NCI-H69 (cell line): Measurements from ENCODE around the gene ASB7.
"Not testable (repeated sequence)": the region's sequence is repeated elsewhere in the genome, so short reads cannot be mapped to it uniquely, and the experiment has no call there.

Experiments
- DNase-seq: peaks from one replicate; lab custom pipeline; 2025; lab: John Stamatoyannopoulos, UW

Gene ASB7

GRCh38 chr15:100602064-100602822, at the start of gene ASB7, which contains the start of gene LINS1:
Gene ASB7, plus strand, starts transcription at chr15:100602589. Its CDS starts 9,628 bp downstream, at chr15:100612217.
Gene LINS1, minus strand, starts transcription at chr15:100602184. Its CDS starts 21,342 bp downstream, at chr15:100580842.
- peak; percentile 100 for DNase-seq

- no peak for DNase-seq
Measured at GRCh38 chr15:100553468-100553867, 48.9 kb upstream of the ASB7 start.

GRCh38 chr15:100558771-100559254, 43.6 kb upstream of the ASB7 start:
- DNase-seq = no peak

- no peak for DNase-seq
Measured at GRCh38 chr15:100559330-100559729, 43.1 kb upstream of the ASB7 start.

- DNase-seq = no peak
Measured at GRCh38 chr15:100560323-100560722, 42.1 kb upstream of the ASB7 start.

GRCh38 chr15:100565591-100565990, 36.8 kb upstream of the ASB7 start:
- no peak for DNase-seq

GRCh38 chr15:100566850-100567628, 35.4 kb upstream of the ASB7 start:
- DNase-seq = no peak

- DNase-seq = no peak
Measured at GRCh38 chr15:100569391-100569790, 33.0 kb upstream of the ASB7 start.

GRCh38 chr15:100570275-100570674, 32.1 kb upstream of the ASB7 start:
- DNase-seq = no peak

GRCh38 chr15:100570735-100571313, 31.6 kb upstream of the ASB7 start:
- no peak for DNase-seq

- DNase-seq = no peak
Measured at GRCh38 chr15:100571592-100572167, 30.7 kb upstream of the ASB7 start.

- peak; percentile 14 for DNase-seq
Measured at GRCh38 chr15:100572362-100572983, 29.9 kb upstream of the ASB7 start.

GRCh38 chr15:100573526-100573925, 28.9 kb upstream of the ASB7 start:
- DNase-seq = no peak

GRCh38 chr15:100580414-100580813, 22.0 kb upstream of the ASB7 start:
- no peak for DNase-seq

GRCh38 chr15:100588638-100589242, 13.6 kb upstream of the ASB7 start:
- peak; percentile 13 for DNase-seq

- DNase-seq = not testable (repeated sequence)
Measured at GRCh38 chr15:100591163-100591562, 11.2 kb upstream of the ASB7 start.

- no peak for DNase-seq
Measured at GRCh38 chr15:100591835-100592234, 10.6 kb upstream of the ASB7 start.

- no peak for DNase-seq
Measured at GRCh38 chr15:100592898-100593297, 9.5 kb upstream of the ASB7 start.

- DNase-seq = no peak
Measured at GRCh38 chr15:100593431-100593830, 9.0 kb upstream of the ASB7 start.

GRCh38 chr15:100595964-100596363, 6.4 kb upstream of the ASB7 start:
- no peak for DNase-seq

- DNase-seq = no peak
Measured at GRCh38 chr15:100596792-100597191, 5.6 kb upstream of the ASB7 start.
